ENCODE measurements around the gene QSER1.

- TF ChIP-seq CTCF (conservative IDR thresholded peaks at IDR 0.05 in 1 of 2, IDR thresholded peaks at IDR 0.05 in 1 of 2; ENCODE audit: low read depth in 1 of 2, low read length in 2 of 2) (no peak), EZH2 (IDR thresholded peaks at IDR 0.05; ENCODE audit: low read length, missing control alignments) (no peak)
Measured at GRCh38 chr11:33018840-33019239, 126.2 kb downstream of the QSER1 start.
